DOHH2 (cell line): ENCODE measurements around the gene SUPT4H1.

ENCODE experiments used
- H3F3A ChIP-seq: fragments of 200-600 bp; sonication (generic), shearing (Covaris generic); 2 replicates; pipeline ENCODE4 v1.6.0; 2016; ENCODE audit warnings: antibody characterized with exemption, mild to moderate bottlenecking; ENCODE audit not compliant: control insufficient read depth, insufficient read depth
- H3K27ac ChIP-seq: fragments of 200-600 bp; sonication (generic); 2 replicates; pipeline ENCODE4 v1.5.1; 2014; ENCODE audit warnings: low read depth, mild to moderate bottlenecking, low read length, moderate library complexity
- H3K27me3 ChIP-seq: fragments of 200-600 bp; sonication (generic); 2 replicates; pipeline ENCODE4 v1.6.1; 2014; ENCODE audit warnings: mild to moderate bottlenecking, low read length, mixed read lengths; ENCODE audit not compliant: control insufficient read depth
- H3K36me3 ChIP-seq: fragments of 200-600 bp; sonication (generic); 2 replicates; pipeline ENCODE4 v1.6.1; 2014; ENCODE audit warnings: mild to moderate bottlenecking, low read length, moderate library complexity, mixed read lengths; ENCODE audit not compliant: control insufficient read depth
- H3K4me1 ChIP-seq: fragments of 200-600 bp; sonication (generic); 2 replicates; pipeline ENCODE4 v1.6.1; 2014; ENCODE audit warnings: mild to moderate bottlenecking, low read length, mixed read lengths; ENCODE audit not compliant: control insufficient read depth
- H3K4me2 ChIP-seq: fragments of 200-600 bp; sonication (generic); 2 replicates; pipeline ENCODE4 v1.6.0; 2014; ENCODE audit warnings: mild to moderate bottlenecking, low read length, moderate library complexity
- H3K4me3 ChIP-seq: fragments of 200-600 bp; sonication (generic); 2 replicates; pipeline ENCODE4 v1.5.1; 2014; ENCODE audit warnings: mild to moderate bottlenecking, low read length, mixed read lengths
- H3K79me2 ChIP-seq: fragments of 200-600 bp; sonication (generic); 2 replicates; pipeline ENCODE4 v1.6.1; 2014; ENCODE audit warnings: mild to moderate bottlenecking, low read length, mixed read lengths; ENCODE audit not compliant: control insufficient read depth
- H3K9me2 ChIP-seq: fragments of 200-600 bp; sonication (generic); replicated peaks from 2 replicates; pipeline ENCODE4 v1.6.1; 2014; ENCODE audit warnings: mild to moderate bottlenecking, low read length, mixed read lengths; ENCODE audit not compliant: control insufficient read depth
- H3K9me3 ChIP-seq: fragments of 200-600 bp; sonication (generic); 2 replicates; pipeline ENCODE4 v1.6.1; 2014; ENCODE audit warnings: antibody characterized with exemption, low read length, mixed read lengths; ENCODE audit not compliant: control insufficient read depth, insufficient read depth
- H4K20me1 ChIP-seq: fragments of 200-600 bp; sonication (generic); 2 replicates; pipeline ENCODE4 v1.6.0; 2014; ENCODE audit warnings: low read depth, mild to moderate bottlenecking, antibody characterized with exemption, low read length, moderate library complexity; ENCODE audit not compliant: control insufficient read depth, insufficient read depth
- CTCF ChIP-seq: fragments of 200-600 bp; sonication (generic); IDR thresholded peaks from one replicate; pipeline ENCODE4 v1.5.1; 2014; ENCODE audit warnings: antibody characterized with exemption, mild to moderate bottlenecking, low read depth, low read length; ENCODE audit not compliant: poor library complexity, severe bottlenecking
- EZH2phosphoT487 ChIP-seq: fragments of 200-600 bp; sonication (generic); IDR thresholded peaks from 2 replicates; pipeline ENCODE4 v1.6.1; 2017; ENCODE audit warnings: borderline replicate concordance, mild to moderate bottlenecking, antibody characterized with exemption, low read length, moderate library complexity, mixed read lengths

Gene SUPT4H1

GRCh38 chr17:58370309-58370708, 18.3 kb upstream of the SUPT4H1 start:
- peaks cover 3% of the 10 kb centered on the region; the same call in 1 of the 2 replicates for H3K27me3 ChIP-seq
- no peaks in the 10 kb centered on the region for H3K9me3 ChIP-seq
- H3F3A ChIP-seq = no peaks in the 10 kb centered on the region
- H3K4me3 ChIP-seq = no peak overlapping the region
- no peaks in the 10 kb centered on the region for H4K20me1 ChIP-seq
- no peak for TF ChIP-seq CTCF
- TF ChIP-seq EZH2phosphoT487 = no peak
- H3K27ac ChIP-seq = no peak overlapping the region
- H3K36me3 ChIP-seq = no peaks in the 10 kb centered on the region
- H3K4me2 ChIP-seq = no peak overlapping the region
- H3K79me2 ChIP-seq = no peaks in the 10 kb centered on the region
- H3K4me1 ChIP-seq = peaks cover 5% of the 10 kb centered on the region
- H3K9me2 ChIP-seq = no peaks in the 10 kb centered on the region

- Histone ChIP-seq H3K4me1 (peaks cover 5% of the 10 kb centered on the region), H3K79me2 (no peaks in the 10 kb centered on the region), H3F3A (no peaks in the 10 kb centered on the region), H3K9me2 (no peaks in the 10 kb centered on the region), H3K9me3 (no peaks in the 10 kb centered on the region), H3K27ac (no peak overlapping the region), H3K4me2 (no peak overlapping the region), H3K4me3 (no peak overlapping the region), H4K20me1 (no peaks in the 10 kb centered on the region), H3K36me3 (no peaks in the 10 kb centered on the region), H3K27me3 (no peaks in the 10 kb centered on the region; the same call in 1 of the 2 replicates)
- TF ChIP-seq CTCF = no peak
- no peak for TF ChIP-seq EZH2phosphoT487
Observed at GRCh38 chr17:58369214-58370031, 17.4 kb upstream of the SUPT4H1 start.

- Histone ChIP-seq H3F3A (no peaks in the 10 kb centered on the region), H4K20me1 (no peaks in the 10 kb centered on the region), H3K27me3 (no peaks in the 10 kb centered on the region; the same call in 1 of the 2 replicates), H3K9me3 (no peaks in the 10 kb centered on the region), H3K27ac (no peak overlapping the region), H3K4me3 (no peak overlapping the region), H3K79me2 (no peaks in the 10 kb centered on the region), H3K36me3 (no peaks in the 10 kb centered on the region), H3K9me2 (no peaks in the 10 kb centered on the region), H3K4me1 (peaks cover 5% of the 10 kb centered on the region), H3K4me2 (no peak overlapping the region)
- no peak for TF ChIP-seq EZH2phosphoT487
- TF ChIP-seq CTCF = no peak
Observed at GRCh38 chr17:58368860-58369213, 16.8 kb upstream of the SUPT4H1 start.
